ENCODE measurements around the gene ROBO2. TPM values are rescaled to one million over a fixed set of nuclear protein-coding genes. Genes with fewer than 3 reads are reported as not detected.

Gene ROBO2
- total and polyA plus RNA-seq, 2 experiments from 2014 or later, result 1.5 to 7.8 TPM

DNA sequence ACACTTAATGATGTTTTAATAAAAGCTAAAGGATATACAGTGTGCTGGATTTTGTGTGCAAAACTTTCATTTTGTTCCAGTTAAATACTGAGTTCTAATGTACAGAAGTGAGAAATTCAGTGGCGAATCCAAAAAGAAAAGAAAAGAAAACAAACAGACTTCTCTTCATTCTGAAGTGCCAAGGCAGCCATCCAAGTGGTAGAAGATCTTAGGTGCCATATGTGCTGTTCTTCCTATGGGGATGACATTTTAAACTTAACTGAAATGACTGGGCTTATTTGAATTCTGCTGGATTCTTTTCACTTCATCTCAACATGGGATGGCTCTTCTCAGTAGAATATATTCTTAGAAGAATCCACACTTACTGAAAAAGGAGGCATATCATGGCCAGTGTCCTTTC is 416.5 kb downstream of the ROBO2 start:
- Histone ChIP-seq H3K4me1 (ENCODE audit: insufficient read depth) (0 out of 2 replicates have a peak, but pooled peaks cover 6% of the 10 kb centered on the region), H2AFZ (no peak overlapping the region), H3K27me3 (ENCODE audit: insufficient read depth) (no peaks in the 10 kb centered on the region), H3K4me2 (no peak overlapping the region), H3F3A (replicated peaks; ENCODE audit: low read depth) (no peaks in the 10 kb centered on the region), H3K79me2 (replicated peaks; ENCODE audit: insufficient read depth) (no peaks in the 10 kb centered on the region), H3K36me3 (ENCODE audit: insufficient read depth) (no peaks in the 10 kb centered on the region), H4K20me1 (replicated peaks; ENCODE audit: insufficient read depth) (no peaks in the 10 kb centered on the region), H3K9me2 (ENCODE audit: insufficient read depth) (peaks cover 9% of the 10 kb centered on the region), H3K4me3 (no peak overlapping the region), H3K27ac (ENCODE audit: low read depth) (no peak overlapping the region)
- H3K36me3 Mint-ChIP-seq (ENCODE audit: low read depth), result no peaks in the 10 kb centered on the region; the same call in 2 of the 3 replicates
- H3K4me3 Mint-ChIP-seq, result no peak overlapping the region
- peaks cover 9% of the 10 kb centered on the region for H3K4me1 Mint-ChIP-seq
- H3K9me3 Mint-ChIP-seq, result no peaks in the 10 kb centered on the region
- DNase-seq (ENCODE audit: low spot score) (no peak), ATAC-seq (no peak)
- no peaks in the 10 kb centered on the region for H3K27me3 Mint-ChIP-seq (ENCODE audit: insufficient read depth, low read depth, poor library complexity)
- TF ChIP-seq, protein P1, sequence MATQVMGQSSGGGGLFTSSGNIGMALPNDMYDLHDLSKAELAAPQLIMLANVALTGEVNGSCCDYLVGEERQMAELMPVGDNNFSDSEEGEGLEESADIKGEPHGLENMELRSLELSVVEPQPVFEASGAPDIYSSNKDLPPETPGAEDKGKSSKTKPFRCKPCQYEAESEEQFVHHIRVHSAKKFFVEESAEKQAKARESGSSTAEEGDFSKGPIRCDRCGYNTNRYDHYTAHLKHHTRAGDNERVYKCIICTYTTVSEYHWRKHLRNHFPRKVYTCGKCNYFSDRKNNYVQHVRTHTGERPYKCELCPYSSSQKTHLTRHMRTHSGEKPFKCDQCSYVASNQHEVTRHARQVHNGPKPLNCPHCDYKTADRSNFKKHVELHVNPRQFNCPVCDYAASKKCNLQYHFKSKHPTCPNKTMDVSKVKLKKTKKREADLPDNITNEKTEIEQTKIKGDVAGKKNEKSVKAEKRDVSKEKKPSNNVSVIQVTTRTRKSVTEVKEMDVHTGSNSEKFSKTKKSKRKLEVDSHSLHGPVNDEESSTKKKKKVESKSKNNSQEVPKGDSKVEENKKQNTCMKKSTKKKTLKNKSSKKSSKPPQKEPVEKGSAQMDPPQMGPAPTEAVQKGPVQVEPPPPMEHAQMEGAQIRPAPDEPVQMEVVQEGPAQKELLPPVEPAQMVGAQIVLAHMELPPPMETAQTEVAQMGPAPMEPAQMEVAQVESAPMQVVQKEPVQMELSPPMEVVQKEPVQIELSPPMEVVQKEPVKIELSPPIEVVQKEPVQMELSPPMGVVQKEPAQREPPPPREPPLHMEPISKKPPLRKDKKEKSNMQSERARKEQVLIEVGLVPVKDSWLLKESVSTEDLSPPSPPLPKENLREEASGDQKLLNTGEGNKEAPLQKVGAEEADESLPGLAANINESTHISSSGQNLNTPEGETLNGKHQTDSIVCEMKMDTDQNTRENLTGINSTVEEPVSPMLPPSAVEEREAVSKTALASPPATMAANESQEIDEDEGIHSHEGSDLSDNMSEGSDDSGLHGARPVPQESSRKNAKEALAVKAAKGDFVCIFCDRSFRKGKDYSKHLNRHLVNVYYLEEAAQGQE (IDR thresholded peaks at IDR 0.05; ENCODE audit: unreplicated experiment), result no peak
- TF ChIP-seq CREB1 (CRISPR knock-in tag; IDR thresholded peaks at IDR 0.05; ENCODE audit: low read depth), result no peak
- no peak for TF ChIP-seq EZH2 (IDR thresholded peaks at IDR 0.05; ENCODE audit: low read depth, unreplicated experiment)
- no peak for TF ChIP-seq EZH2phosphoT487 (IDR thresholded peaks at IDR 0.05; ENCODE audit: unreplicated experiment)
- no peak for TF ChIP-seq STAT1 (IDR thresholded peaks at IDR 0.05; ENCODE audit: unreplicated experiment)
- no peak for TF ChIP-seq POLR2AphosphoS5 (IDR thresholded peaks at IDR 0.05; ENCODE audit: low read depth)
- TF ChIP-seq, protein P2, sequence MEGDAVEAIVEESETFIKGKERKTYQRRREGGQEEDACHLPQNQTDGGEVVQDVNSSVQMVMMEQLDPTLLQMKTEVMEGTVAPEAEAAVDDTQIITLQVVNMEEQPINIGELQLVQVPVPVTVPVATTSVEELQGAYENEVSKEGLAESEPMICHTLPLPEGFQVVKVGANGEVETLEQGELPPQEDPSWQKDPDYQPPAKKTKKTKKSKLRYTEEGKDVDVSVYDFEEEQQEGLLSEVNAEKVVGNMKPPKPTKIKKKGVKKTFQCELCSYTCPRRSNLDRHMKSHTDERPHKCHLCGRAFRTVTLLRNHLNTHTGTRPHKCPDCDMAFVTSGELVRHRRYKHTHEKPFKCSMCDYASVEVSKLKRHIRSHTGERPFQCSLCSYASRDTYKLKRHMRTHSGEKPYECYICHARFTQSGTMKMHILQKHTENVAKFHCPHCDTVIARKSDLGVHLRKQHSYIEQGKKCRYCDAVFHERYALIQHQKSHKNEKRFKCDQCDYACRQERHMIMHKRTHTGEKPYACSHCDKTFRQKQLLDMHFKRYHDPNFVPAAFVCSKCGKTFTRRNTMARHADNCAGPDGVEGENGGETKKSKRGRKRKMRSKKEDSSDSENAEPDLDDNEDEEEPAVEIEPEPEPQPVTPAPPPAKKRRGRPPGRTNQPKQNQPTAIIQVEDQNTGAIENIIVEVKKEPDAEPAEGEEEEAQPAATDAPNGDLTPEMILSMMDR (conservative IDR thresholded peaks at IDR 0.05; ENCODE audit: low read depth in 2 of 2), result no peak
- TF ChIP-seq, protein P3, sequence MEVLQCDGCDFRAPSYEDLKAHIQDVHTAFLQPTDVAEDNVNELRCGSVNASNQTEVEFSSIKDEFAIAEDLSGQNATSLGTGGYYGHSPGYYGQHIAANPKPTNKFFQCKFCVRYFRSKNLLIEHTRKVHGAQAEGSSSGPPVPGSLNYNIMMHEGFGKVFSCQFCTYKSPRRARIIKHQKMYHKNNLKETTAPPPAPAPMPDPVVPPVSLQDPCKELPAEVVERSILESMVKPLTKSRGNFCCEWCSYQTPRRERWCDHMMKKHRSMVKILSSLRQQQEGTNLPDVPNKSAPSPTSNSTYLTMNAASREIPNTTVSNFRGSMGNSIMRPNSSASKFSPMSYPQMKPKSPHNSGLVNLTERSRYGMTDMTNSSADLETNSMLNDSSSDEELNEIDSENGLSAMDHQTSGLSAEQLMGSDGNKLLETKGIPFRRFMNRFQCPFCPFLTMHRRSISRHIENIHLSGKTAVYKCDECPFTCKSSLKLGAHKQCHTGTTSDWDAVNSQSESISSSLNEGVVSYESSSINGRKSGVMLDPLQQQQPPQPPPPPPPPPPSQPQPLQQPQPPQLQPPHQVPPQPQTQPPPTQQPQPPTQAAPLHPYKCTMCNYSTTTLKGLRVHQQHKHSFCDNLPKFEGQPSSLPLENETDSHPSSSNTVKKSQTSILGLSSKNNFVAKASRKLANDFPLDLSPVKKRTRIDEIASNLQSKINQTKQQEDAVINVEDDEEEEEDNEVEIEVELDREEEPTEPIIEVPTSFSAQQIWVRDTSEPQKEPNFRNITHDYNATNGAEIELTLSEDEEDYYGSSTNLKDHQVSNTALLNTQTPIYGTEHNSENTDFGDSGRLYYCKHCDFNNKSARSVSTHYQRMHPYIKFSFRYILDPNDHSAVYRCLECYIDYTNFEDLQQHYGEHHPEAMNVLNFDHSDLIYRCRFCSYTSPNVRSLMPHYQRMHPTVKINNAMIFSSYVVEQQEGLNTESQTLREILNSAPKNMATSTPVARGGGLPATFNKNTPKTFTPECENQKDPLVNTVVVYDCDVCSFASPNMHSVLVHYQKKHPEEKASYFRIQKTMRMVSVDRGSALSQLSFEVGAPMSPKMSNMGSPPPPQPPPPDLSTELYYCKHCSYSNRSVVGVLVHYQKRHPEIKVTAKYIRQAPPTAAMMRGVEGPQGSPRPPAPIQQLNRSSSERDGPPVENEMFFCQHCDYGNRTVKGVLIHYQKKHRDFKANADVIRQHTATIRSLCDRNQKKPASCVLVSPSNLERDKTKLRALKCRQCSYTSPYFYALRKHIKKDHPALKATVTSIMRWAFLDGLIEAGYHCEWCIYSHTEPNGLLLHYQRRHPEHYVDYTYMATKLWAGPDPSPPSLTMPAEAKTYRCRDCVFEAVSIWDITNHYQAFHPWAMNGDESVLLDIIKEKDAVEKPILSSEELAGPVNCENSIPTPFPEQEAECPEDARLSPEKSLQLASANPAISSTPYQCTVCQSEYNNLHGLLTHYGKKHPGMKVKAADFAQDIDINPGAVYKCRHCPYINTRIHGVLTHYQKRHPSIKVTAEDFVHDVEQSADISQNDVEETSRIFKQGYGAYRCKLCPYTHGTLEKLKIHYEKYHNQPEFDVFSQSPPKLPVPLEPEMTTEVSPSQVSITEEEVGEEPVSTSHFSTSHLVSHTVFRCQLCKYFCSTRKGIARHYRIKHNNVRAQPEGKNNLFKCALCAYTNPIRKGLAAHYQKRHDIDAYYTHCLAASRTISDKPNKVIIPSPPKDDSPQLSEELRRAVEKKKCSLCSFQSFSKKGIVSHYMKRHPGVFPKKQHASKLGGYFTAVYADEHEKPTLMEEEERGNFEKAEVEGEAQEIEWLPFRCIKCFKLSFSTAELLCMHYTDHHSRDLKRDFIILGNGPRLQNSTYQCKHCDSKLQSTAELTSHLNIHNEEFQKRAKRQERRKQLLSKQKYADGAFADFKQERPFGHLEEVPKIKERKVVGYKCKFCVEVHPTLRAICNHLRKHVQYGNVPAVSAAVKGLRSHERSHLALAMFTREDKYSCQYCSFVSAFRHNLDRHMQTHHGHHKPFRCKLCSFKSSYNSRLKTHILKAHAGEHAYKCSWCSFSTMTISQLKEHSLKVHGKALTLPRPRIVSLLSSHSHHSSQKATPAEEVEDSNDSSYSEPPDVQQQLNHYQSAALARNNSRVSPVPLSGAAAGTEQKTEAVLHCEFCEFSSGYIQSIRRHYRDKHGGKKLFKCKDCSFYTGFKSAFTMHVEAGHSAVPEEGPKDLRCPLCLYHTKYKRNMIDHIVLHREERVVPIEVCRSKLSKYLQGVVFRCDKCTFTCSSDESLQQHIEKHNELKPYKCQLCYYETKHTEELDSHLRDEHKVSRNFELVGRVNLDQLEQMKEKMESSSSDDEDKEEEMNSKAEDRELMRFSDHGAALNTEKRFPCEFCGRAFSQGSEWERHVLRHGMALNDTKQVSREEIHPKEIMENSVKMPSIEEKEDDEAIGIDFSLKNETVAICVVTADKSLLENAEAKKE (CRISPR knock-in tag; IDR thresholded peaks at IDR 0.05), result no peak
- TF ChIP-seq ZNF331 (CRISPR knock-in tag; IDR thresholded peaks at IDR 0.05; ENCODE audit: low read depth), result no peak
- TF ChIP-seq JUNB (IDR thresholded peaks at IDR 0.05; ENCODE audit: unreplicated experiment), result no peak
- TF ChIP-seq, protein P4, sequence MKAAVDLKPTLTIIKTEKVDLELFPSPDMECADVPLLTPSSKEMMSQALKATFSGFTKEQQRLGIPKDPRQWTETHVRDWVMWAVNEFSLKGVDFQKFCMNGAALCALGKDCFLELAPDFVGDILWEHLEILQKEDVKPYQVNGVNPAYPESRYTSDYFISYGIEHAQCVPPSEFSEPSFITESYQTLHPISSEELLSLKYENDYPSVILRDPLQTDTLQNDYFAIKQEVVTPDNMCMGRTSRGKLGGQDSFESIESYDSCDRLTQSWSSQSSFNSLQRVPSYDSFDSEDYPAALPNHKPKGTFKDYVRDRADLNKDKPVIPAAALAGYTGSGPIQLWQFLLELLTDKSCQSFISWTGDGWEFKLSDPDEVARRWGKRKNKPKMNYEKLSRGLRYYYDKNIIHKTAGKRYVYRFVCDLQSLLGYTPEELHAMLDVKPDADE (IDR thresholded peaks at IDR 0.05), result no peak
- no peak for TF ChIP-seq ZNF114 (CRISPR knock-in tag; IDR thresholded peaks at IDR 0.05)
- no peak for TF ChIP-seq NANOG (IDR thresholded peaks at IDR 0.05; ENCODE audit: borderline replicate concordance)
- no peak overlapping the region for H3K27ac Mint-ChIP-seq
